ENCODE measurements around the gene PLPP4. TPM values are rescaled to one million over a fixed set of nuclear protein-coding genes. Genes with fewer than 3 reads are reported as not detected.

PLPP4 gene
- total RNA-seq, 1 experiment from 2014 or later = not detected

- Histone ChIP-seq H3K23me2 (ENCODE audit: insufficient read length, low read depth, low read length, poor library complexity, severe bottlenecking) (no peaks in the 10 kb centered on the region), H3K79me1 (ENCODE audit: insufficient read depth, low read depth, low read length, poor library complexity, severe bottlenecking) (no peaks in the 10 kb centered on the region), H3K23ac (ENCODE audit: insufficient read length, low read depth, low read length) (no peak overlapping the region), H3K4me1 (ENCODE audit: insufficient read depth, low read length) (no peaks in the 10 kb centered on the region), H3K4me2 (ENCODE audit: insufficient read depth, insufficient read length, low read length) (no peak overlapping the region), H2BK20ac (ENCODE audit: low read depth, low read length, poor library complexity, severe bottlenecking) (no peak overlapping the region), H3K4ac (ENCODE audit: low read depth, low read length) (no peak overlapping the region), H3T11ph (ENCODE audit: low read length) (no peak overlapping the region), H4K5ac (ENCODE audit: insufficient read length, low read depth, low read length) (no peak overlapping the region), H3K56ac (ENCODE audit: insufficient read length, low read depth, low read length) (no peak overlapping the region), H2BK120ac (ENCODE audit: low read depth, low read length, poor library complexity, severe bottlenecking) (no peak overlapping the region), H2BK15ac (ENCODE audit: low read depth, low read length) (no peak overlapping the region), H2BK12ac (ENCODE audit: insufficient read length, low read depth, low read length) (no peak overlapping the region), H3K9me3 (ENCODE audit: control insufficient read depth, low read depth, low read length) (no peaks in the 10 kb centered on the region), H3K79me2 (ENCODE audit: insufficient read depth, low read length) (no peaks in the 10 kb centered on the region), H4K8ac (replicated peaks; ENCODE audit: insufficient read length, low read depth, low read length) (no peak overlapping the region), H4K20me1 (ENCODE audit: control insufficient read depth, insufficient read depth, insufficient read length) (no peaks in the 10 kb centered on the region), H3K14ac (ENCODE audit: insufficient read depth, low read length) (no peak overlapping the region), H3K18ac (ENCODE audit: insufficient read length, low read depth, low read length) (no peak overlapping the region), H2BK5ac (ENCODE audit: insufficient read length, low read length) (no peak overlapping the region), H4K91ac (ENCODE audit: insufficient read length, low read depth, low read length) (no peak overlapping the region), H3K27me3 (ENCODE audit: insufficient read depth, low read length) (no peaks in the 10 kb centered on the region), H2AFZ (ENCODE audit: low read length) (no peak overlapping the region), H2AK5ac (ENCODE audit: insufficient read length, low read length) (no peak overlapping the region), H3K9ac (ENCODE audit: extremely low read depth, insufficient read length, low read length) (no peak overlapping the region), H3K27ac (ENCODE audit: insufficient read length, low read depth, low read length) (no peak overlapping the region)
- no CpG with 5 or more reads among the region's 2 CpGs for WGBS (ENCODE audit: extremely low coverage, insufficient read length, low lambda C conversion rate)
- no peak for TF ChIP-seq CTCF (conservative IDR thresholded peaks at IDR 0.05)
- H3K36me3 Mint-ChIP-seq (ENCODE audit: insufficient read depth in 1 of 3, low read depth in 3 of 3) = peaks cover 0 to 9% (median 2%) of the 10 kb centered on the region in 3 experiments; a peak in 5 of 7 replicates
- no peak overlapping the region for H3K4me3 Mint-ChIP-seq
- H3K9me3 Mint-ChIP-seq = peaks cover 4 to 8% of the 10 kb centered on the region in 2 experiments; a peak in 4 of 5 replicates
- no peak for DNase-seq
- H3K27me3 Mint-ChIP-seq (ENCODE audit: low read depth) = peaks cover 2% of the 10 kb centered on the region
- peaks cover 15 to 16% of the 10 kb centered on the region in 2 experiments for H3K4me1 Mint-ChIP-seq
- H3K27ac Mint-ChIP-seq = no peak overlapping the region
These were observed 150.1 kb downstream of the PLPP4 start for GRCh38 chr10:120607016-120607709.

Measured in H9 (cell line).